HEK293T (cell line): ENCODE results near the gene GTF2H1.

Experiments used
- ARNT ChIP-seq: fragments of 450-650 bp; IDR thresholded peaks from 2 replicates; pipeline ENCODE4 v1.6.1; 2017; ENCODE audit warnings: mild to moderate bottlenecking
- BHLHE40 ChIP-seq: fragments of 450-650 bp; IDR thresholded peaks from 2 replicates; pipeline ENCODE4 v1.6.1; 2016; ENCODE audit warnings: mild to moderate bottlenecking, moderate library complexity, borderline replicate concordance
- FOXA1 ChIP-seq: fragments of 450-650 bp; IDR thresholded peaks from 2 replicates; pipeline ENCODE4 v1.6.1; 2016; ENCODE audit warnings: mild to moderate bottlenecking
- FOXM1 ChIP-seq: fragments of 450-650 bp; IDR thresholded peaks from 2 replicates; pipeline ENCODE4 v1.6.1; 2017; ENCODE audit warnings: mild to moderate bottlenecking, borderline replicate concordance
- L3MBTL2 ChIP-seq: fragments of 450-650 bp; conservative IDR thresholded peaks from 2 replicates; pipeline ENCODE4 v1.6.1; 2016; ENCODE audit warnings: mild to moderate bottlenecking
- ZNF384 ChIP-seq: fragments of 450-650 bp; IDR thresholded peaks from 2 replicates; pipeline ENCODE4 v1.6.1; 2016

DNA sequence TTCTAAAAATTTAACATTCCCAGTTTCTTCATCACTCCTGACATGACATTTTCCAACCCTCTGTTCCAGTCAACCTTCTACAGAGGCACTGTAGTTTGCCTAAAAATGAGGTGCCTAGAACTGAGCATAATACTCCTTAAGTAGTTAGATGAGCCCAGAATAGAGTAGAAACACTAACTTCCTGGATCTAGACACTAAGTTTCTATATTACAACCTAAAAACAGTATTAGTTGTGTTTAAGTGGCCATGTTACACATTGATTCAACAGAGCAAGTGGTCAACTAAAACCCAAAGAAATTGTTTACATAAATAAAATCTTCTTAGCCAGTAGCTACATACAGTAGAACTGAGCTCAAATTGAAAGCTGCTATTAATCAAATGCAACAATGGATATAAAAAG is 1.8 kb upstream of the GTF2H1 start:
- TF ChIP-seq FOXM1: no peak
- no peak for TF ChIP-seq FOXA1
- TF ChIP-seq ZNF384: no peak
- no peak for TF ChIP-seq BHLHE40
- no peak for TF ChIP-seq ARNT
- no peak for TF ChIP-seq L3MBTL2
